Measurements from ENCODE around the gene IRF2BPL. TPM values are rescaled to one million over a fixed set of nuclear protein-coding genes. Genes with fewer than 3 reads are reported as not detected.

Gene IRF2BPL
- total RNA-seq, 1 experiment from 2014 or later, result 83.3 TPM

DNA sequence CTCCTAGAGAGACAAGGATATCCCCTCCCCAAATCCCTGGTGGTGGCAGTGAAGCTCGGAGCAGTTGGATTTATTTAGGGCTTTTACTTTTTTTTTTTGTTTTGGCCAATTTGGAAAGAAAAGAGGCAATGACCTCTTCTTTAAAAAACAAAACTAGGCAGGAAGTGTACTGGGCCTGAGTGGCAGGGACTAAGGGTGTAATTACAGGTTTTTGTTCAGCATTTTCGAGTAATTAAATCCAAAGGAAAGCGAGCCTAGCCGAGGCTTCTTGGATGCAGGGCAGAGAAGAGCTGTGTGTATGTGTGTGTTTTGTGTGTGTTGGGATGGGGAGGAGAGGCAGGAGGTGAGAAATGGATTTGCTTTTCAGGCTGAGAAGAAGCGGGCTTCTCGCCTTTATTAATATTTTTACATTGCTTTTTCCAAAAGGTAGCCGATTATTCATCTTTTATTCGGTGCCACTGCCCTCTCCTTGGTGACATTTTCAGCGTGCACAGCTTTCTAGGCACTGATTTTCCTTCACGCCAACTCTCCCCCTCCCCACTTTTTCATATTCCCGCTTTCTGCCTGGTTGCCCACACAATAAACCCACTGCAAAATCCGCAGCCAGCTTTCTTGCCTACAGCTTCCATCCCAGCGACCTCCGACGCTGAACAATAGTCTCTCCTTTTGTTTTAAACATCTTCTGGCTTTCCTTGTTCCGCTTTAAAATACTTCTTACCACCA, 8.9 kb upstream of the IRF2BPL start:
- POLR2A ChIA-PET, result interaction anchor here (0.9 kb wide), 1 partner anchor 10 kb away, joined by 3 read pairs; no protein-coding TSS in a partner anchor
- no peak for DNase-seq (ENCODE audit: low read depth, low spot score)
- TF ChIP-seq SIN3A (IDR thresholded peaks at IDR 0.05; ENCODE audit: borderline replicate concordance, insufficient read depth, low read depth, low read length) (no peak), REST (IDR thresholded peaks at IDR 0.05; ENCODE audit: insufficient read depth in 1 of 2, low read depth in 2 of 2, low read length in 1 of 2) (no peak), TCF7L2 (IDR thresholded peaks at IDR 0.05; ENCODE audit: low read depth, low read length) (no peak), CTCF (IDR thresholded peaks at IDR 0.05) (no peak), POLR2AphosphoS5 (IDR thresholded peaks at IDR 0.05; ENCODE audit: low read depth, low read length) (no peak)
- no peaks in the 10 kb centered on the region for H3K9me3 ChIP-seq (ENCODE audit: control insufficient read depth, insufficient read depth, low read depth, low read length)
- no peaks in the 10 kb centered on the region for H3K27me3 ChIP-seq (ENCODE audit: control insufficient read depth, insufficient read depth, low read length)
- no peaks in the 10 kb centered on the region for H3K36me3 ChIP-seq (ENCODE audit: control insufficient read depth, insufficient read depth, low read length)
- intact Hi-C loops (cut with micrococcal nuclease; ENCODE audit: unreplicated experiment), result no loop called here
- CTCF ChIA-PET, result no interaction called here
- H3K4me1 ChIP-seq (ENCODE audit: control insufficient read depth, insufficient read depth, low read length), result peaks cover 79% of the 10 kb centered on the region
- no peak for ATAC-seq
- in situ Hi-C loops (cut with HindIII; ENCODE audit: low pct_unique_long_range_greater_than_20kb, low sequenced_read_pairs), result no loop called here
- peak overlapping the region in 1 of 2 experiments; percentile 17; a peak in 2 of 4 replicates for H3K4me3 ChIP-seq (ENCODE audit: low read depth in 2 of 2, low read length in 2 of 2)
- H3K27ac ChIP-seq (ENCODE audit: low read length), result peak overlapping the region; percentile 99
- no TSS peak for BruUV-seq (replicated peaks)

DNA sequence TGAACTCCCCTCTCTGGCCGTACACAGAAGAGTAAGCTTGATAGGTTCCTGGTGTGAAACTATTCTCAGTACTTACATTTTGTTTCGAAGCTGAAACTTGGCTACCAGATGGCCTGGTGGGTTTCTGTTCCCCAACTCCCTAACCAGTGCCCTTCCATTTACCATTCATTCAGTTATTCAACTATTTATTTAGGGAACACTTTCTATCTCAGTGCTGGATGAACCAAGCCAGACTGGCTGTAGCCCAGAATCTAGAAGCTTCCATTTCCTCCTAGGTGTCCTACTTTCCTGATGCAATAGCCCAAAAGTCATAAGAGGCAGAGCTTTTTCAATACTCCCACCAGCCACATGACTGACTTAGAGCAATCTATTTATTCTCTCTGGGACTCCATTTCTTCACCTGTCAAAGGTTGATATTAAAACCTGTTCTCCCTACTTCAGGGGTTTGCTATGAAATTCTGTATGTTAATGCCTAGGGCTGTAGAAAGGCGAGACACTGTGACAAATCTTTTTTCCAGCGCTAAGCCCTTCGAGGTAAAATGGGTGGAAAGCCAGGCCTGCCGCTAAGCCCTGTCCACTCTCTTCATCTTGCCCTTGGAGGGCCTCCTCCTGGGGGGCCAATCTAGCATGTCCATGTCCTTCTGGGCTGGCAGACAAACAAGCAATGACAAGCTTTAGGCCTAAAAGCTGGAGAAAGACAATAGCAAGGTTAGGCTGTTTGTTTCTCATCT, 8.1 kb upstream of the IRF2BPL start:
- ChIA-PET POLR2A (interaction anchor here (0.9 kb wide), 1 partner anchor 9 kb away, joined by 3 read pairs; no protein-coding TSS in a partner anchor), CTCF (interaction anchor here (0.6 kb wide), 3 partner anchors 23 to 123 kb away, joined by 4 to 7 read pairs (median 4); no protein-coding TSS in a partner anchor)
- no peaks in the 10 kb centered on the region for H3K9me3 ChIP-seq (ENCODE audit: control insufficient read depth, insufficient read depth, low read depth, low read length)
- H3K4me3 ChIP-seq (ENCODE audit: low read depth in 2 of 2, low read length in 2 of 2), result no peak overlapping the region
- peak overlapping the region; percentile 99 for H3K27ac ChIP-seq (ENCODE audit: low read length)
- in situ Hi-C loops (cut with HindIII; ENCODE audit: low pct_unique_long_range_greater_than_20kb, low sequenced_read_pairs), result no loop called here
- no peak for DNase-seq (ENCODE audit: low read depth, low spot score)
- intact Hi-C loops (cut with micrococcal nuclease; ENCODE audit: unreplicated experiment), result no loop called here
- no TSS peak for BruUV-seq (replicated peaks)
- peaks cover 79% of the 10 kb centered on the region for H3K4me1 ChIP-seq (ENCODE audit: control insufficient read depth, insufficient read depth, low read length)
- H3K27me3 ChIP-seq (ENCODE audit: control insufficient read depth, insufficient read depth, low read length), result no peaks in the 10 kb centered on the region
- ATAC-seq, result no peak
- TF ChIP-seq REST (IDR thresholded peaks at IDR 0.05; ENCODE audit: insufficient read depth in 1 of 2, low read depth in 2 of 2, low read length in 1 of 2), result no peak
- no peak for TF ChIP-seq POLR2AphosphoS5 (IDR thresholded peaks at IDR 0.05; ENCODE audit: low read depth, low read length)
- no peak for TF ChIP-seq CTCF (IDR thresholded peaks at IDR 0.05)
- TF ChIP-seq SIN3A (IDR thresholded peaks at IDR 0.05; ENCODE audit: borderline replicate concordance, insufficient read depth, low read depth, low read length), result no peak
- TF ChIP-seq TCF7L2 (IDR thresholded peaks at IDR 0.05; ENCODE audit: low read depth, low read length), result no peak
- H3K36me3 ChIP-seq (ENCODE audit: control insufficient read depth, insufficient read depth, low read length), result no peaks in the 10 kb centered on the region

All from Panc1 (cell line).